ENCODE results near the gene RTEL1.
"Not testable (repeated sequence)": the region's sequence is repeated elsewhere in the genome, so short reads cannot be mapped to it uniquely, and the experiment has no call there.

Gene RTEL1

GRCh38 chr20:63671695-63672094 is 13.6 kb downstream of the RTEL1 start:
- DNase-seq (ENCODE audit: low read depth) = not testable (repeated sequence)

DNA sequence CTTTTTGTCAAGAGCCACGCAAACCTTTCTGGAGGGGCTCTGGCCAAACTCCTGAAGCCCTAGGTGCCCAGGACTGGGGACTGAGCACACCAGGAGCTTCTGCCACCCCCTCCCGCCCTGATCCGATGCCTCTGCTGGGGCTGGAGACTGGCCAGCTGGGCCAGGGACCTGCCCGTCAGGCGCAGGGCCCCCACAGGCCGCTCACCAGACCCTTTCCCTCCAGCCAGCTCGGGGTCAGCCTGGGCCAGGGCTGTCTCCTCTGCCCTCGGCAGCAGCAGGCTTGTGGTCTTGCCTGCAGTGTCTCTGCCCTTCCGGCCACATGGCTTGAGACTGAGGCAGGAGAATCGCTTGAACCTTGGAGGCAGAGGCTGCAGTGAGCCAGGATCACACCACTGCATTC is 14.6 kb downstream of the RTEL1 start:
- no peak for DNase-seq (ENCODE audit: low read depth)

- no peak for DNase-seq (ENCODE audit: low read depth)
Measured at GRCh38 chr20:63673951-63674350, 15.8 kb downstream of the RTEL1 start.

- DNase-seq (ENCODE audit: low read depth) = no peak
Measured at GRCh38 chr20:63675681-63676368, 17.7 kb downstream of the RTEL1 start.

GRCh38 chr20:63678071-63678470 is 20.0 kb downstream of the RTEL1 start:
- no peak for DNase-seq (ENCODE audit: low read depth)

DNA sequence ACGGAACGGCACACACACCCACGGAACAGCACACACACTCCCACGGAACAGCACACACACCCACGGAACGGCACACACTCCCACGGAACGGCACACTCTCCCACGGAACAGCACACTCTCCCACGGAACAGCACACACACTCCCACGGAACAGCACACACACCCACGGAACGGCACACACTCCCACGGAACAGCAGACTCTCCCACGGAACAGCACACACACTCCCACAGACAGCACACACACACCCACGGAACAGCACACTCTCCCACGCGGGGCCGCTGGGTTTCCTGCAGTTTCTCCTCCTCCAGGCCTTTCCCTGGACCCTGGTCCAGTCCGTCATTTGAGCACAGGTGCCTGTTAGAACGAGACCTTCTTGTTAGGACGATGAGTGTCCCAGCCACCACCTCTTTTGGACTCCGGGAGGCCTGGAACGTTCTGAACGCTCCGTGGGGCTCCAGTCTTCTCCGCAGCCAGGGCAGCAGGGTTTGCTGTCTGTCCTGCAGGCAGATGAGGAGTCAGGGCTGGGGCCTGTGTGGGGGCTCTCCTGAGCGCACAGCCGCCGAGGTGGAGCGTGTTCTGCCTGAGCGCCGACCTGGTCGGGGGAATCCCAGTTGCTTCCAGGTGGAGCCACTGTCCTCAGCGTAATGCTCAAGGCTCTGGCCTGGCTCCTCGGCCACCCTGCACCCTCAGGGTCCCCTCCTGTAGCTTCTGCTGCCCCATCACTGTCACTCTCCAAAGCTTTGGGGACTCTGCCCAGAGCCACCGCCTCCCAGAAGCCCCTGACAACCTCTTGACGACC is 20.8 kb downstream of the RTEL1 start:
- no peak for DNase-seq (ENCODE audit: low read depth)

- DNase-seq (ENCODE audit: low read depth) = no peak
Measured at GRCh38 chr20:63679799-63680305, 21.7 kb downstream of the RTEL1 start.

GRCh38 chr20:63680427-63680826 is 22.3 kb downstream of the RTEL1 start:
- no peak for DNase-seq (ENCODE audit: low read depth)

DNA sequence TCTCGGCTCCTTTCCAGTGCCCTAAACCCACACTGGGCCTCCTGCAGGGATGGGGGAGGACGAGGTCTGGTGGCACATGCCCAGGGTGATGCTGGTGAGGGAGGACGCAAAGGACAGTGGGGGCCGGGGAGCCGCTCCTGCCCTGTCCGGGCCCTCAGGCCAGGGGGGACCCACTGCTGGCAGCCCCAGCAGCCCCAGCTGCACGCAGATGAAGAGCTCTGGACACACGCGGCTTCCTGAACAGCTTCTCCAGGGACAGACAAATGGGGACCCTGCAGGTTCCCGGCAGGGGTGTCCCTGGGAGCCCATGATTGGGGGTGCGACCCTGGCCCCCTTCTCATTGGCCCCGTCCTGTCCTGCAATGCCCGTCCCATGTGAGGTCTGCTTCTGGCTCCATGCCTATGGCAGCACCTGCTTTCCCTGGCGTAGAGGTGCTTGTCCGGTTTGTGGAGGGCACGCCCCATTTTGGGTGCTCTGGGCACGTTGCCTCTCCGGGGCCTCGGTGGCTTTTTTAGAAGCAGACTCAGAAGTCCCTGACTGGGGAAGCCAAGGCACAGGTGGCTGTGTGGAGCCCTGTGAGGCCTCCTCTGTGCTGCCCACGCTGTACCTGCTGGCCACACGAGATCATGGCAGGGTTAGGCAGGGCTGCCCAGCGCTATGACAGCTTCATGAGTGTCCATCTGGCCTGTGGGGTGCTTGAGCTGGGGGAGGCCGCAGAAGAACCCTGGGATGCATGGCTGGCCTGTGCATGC is 22.9 kb downstream of the RTEL1 start:
- no peak for DNase-seq (ENCODE audit: low read depth)

DNA sequence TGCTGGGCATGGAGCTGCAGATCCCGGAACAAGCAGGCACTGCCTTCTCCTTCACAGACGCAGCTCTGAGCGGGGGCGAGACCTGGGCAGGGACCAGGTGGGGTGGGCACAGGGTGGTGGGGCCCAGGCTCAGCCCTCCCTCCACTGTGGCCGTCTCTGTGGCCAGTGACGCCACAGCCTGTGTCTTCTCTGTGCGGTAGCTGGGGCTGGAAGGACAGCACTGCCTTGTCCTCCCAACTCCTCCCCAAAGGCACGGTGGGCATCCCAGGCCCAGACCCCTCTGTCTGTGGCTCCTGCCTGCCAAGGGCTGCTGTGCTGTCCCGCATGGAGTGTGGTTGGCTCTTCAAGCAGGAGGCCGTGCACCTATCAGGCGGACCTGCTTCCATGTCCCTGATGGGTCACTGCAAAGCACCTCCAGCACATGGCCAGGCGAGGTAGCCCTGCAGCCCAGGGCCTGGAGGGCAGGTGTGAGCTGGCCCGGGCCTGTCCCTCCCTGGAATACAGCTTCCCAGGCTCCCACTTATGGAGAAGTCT is 23.6 kb downstream of the RTEL1 start:
- DNase-seq (ENCODE audit: low read depth) = no peak

DNA sequence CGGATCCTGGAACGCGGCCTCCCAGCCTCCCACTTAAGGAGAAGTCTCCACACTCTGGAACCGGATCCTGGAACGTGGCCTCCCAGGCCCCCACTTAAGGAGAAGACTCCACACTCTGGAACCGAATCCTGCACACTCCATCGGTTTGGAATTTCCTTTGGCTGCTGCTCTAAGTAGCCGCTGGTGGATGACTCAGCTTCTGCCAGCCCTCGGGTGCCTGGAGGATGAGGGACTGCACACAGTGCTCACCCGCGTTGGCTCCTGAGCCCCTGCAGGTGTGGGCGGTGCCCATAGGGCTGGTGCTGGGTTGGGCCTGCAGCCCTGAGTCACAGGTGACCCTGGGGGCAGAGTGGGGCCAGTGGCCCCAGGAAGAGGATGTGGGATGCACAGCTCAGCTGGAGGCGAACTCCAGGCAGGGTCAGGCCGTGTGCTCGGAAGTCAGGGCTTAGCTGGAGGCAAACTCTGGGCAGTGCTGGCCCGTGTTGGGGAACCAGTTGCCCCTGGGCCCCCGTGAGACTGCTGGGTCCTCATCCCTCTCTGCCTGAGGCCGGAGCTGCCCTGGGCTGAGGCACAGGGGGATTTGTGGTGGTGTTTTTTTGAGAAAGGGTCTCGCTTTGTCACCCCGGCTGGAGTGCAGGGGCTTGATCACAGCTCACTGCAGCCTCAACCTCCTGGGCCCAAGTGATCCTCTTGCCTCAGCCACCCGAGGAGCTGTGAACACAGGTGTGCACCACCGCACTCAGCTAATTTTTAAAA is 24.4 kb downstream of the RTEL1 start:
- DNase-seq (ENCODE audit: low read depth) = no peak

DNA sequence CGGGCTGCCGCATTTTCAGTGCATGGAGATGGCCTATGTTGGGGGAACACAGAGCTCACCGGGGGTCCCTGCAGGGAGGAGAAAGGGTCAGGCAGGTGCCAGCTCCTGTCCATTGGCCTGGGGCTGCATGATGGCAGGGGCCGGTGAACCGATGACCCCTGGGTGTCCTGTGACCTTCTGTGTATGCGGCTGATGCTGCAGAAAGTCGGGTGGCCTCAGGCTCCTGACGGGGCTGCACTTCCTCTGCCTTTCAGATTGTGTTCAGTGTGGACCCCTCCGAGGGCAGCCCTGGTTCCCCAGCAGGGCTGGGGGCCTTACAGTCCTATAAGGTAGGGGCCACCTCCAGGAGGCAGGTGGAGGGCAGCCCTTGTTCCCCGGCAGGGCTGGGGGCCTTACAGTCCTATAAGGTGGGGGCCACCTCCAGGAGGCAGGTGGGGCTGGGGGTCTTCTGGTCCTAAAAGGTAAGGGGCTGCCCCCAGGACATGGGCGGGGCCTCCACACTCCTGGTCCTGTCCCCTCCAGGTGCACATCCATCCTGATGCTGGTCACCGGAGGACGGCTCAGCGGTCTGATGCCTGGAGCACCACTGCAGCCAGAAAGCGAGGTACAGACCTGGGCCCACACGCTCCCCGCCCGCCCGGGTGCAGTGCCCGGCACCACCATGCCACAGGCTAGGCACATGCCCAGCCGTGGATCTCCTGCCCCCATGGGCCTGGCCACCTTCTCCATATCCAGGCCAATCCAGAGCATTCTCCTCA is 27.3 kb downstream of the RTEL1 start:
- no peak for DNase-seq (ENCODE audit: low read depth)

DNA sequence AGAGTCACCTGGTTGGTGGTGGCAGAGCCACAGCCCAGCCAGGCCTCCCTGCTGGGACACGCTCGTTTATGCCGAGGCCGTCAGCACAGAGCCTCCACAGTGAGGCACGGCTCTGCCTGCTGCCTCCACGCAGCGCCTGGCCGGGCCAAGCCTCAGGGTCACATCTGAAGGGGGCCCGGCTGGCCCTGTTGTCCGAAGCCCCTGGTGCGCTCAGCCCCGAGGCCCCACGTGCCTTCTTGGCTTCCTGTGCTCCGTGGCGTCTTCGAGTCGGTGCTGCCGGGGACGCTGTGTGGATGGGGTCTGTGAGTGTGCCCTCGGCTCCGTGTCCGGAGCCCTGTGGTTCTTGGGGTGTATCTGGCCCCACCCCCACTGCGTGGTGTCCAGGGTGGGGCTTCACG is 28.0 kb downstream of the RTEL1 start:
- DNase-seq (ENCODE audit: low read depth) = no peak

- no peak for DNase-seq (ENCODE audit: low read depth)
Measured at GRCh38 chr20:63686492-63687321, 28.6 kb downstream of the RTEL1 start.

- DNase-seq (ENCODE audit: low read depth) = no peak
Measured at GRCh38 chr20:63687419-63688178, 29.5 kb downstream of the RTEL1 start.

DNA sequence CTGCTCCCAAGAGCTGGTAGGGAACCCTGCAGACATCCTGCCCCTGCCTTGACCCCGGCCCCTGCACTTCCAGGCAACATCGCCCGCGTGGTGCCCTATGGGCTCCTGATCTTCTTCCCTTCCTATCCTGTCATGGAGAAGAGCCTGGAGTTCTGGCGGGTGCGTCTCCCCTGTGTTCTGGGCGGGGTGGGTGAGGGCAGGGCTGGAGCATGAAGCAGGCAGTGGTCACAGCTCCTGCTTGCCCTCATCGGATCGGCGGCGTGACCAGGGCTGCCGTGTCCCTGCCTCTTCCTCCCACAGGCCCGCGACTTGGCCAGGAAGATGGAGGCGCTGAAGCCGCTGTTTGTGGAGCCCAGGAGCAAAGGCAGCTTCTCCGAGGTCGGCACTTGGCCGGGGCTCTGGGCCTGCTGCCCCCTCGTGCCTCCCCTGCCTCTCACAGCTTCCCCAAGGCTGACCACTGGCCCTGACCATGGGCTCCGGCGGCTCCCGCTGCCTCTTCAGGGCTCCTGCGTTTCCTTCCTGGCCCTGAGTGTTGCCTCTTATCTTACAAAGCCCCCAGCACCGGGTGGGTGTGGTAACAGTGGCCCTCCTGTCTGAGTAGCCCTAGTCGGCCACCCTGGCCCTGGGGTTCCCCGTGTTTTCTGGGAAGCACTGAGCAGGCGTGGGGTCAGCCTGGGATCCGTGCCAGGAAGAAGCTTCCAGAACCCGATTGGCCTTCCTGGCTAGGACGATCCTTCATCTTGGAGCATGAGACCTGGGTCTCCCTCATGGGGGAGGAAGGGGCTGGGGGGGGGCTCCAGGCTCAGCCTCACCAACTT is 30.3 kb downstream of the RTEL1 start:
- no peak for DNase-seq (ENCODE audit: low read depth)

DNA sequence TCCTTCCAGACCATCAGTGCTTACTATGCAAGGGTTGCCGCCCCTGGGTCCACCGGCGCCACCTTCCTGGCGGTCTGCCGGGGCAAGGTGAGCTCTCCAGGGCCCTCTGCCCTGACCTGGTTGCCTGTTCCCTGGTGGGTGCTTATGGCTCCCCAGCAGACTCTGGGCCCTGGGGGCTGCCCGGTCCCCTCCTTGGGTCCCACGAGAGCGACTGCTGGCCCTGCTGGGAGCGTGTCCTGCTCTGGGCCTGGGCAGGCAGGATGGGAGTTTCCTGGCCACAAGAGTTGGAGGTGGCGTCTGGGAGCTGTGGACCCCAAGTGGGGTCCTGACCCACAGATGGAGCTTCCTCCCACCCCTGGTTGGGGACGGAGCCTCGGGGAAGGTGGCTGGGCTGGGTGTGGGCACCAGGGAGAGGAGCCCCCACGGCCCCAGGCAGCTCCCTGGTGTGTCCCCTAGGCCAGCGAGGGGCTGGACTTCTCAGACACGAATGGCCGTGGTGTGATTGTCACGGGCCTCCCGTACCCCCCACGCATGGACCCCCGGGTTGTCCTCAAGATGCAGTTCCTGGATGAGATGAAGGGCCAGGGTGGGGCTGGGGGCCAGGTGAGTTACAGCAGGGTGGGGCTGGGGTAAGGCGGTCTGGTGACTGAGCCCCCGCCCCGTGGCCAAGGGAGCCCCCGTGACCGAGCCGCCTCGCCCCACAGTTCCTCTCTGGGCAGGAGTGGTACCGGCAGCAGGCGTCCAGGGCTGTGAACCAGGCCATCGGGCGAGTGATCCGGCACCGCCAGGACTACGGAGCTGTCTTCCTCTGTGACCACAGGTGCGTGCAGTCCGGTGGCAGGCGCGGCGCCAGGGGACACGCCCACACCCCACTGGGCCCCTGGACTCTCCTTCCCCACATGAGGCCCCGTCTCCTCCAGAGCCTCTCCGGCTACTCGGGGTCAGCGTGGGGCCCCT is 31.2 kb downstream of the RTEL1 start:
- DNase-seq (ENCODE audit: low read depth) = no peak
